Stimulated activated CD8-positive, alpha-beta memory T cell treated with anti-CD3 and anti-CD28 coated beads, Interleukin-12 subunit alpha, Interleukin-12 subunit beta, amount 100 ng/mL, for 4 hours (primary cell): ENCODE data around the gene CHADL.
"Not testable (repeated sequence)": the region's sequence is repeated elsewhere in the genome, so short reads cannot be mapped to it uniquely, and the experiment has no call there.

Experiments used
- DNase-seq: peaks from one replicate; pipeline ENCODE4 v3.0.0-alpha.2; 2020; ENCODE audit warnings: low read depth

The CHADL gene

DNA sequence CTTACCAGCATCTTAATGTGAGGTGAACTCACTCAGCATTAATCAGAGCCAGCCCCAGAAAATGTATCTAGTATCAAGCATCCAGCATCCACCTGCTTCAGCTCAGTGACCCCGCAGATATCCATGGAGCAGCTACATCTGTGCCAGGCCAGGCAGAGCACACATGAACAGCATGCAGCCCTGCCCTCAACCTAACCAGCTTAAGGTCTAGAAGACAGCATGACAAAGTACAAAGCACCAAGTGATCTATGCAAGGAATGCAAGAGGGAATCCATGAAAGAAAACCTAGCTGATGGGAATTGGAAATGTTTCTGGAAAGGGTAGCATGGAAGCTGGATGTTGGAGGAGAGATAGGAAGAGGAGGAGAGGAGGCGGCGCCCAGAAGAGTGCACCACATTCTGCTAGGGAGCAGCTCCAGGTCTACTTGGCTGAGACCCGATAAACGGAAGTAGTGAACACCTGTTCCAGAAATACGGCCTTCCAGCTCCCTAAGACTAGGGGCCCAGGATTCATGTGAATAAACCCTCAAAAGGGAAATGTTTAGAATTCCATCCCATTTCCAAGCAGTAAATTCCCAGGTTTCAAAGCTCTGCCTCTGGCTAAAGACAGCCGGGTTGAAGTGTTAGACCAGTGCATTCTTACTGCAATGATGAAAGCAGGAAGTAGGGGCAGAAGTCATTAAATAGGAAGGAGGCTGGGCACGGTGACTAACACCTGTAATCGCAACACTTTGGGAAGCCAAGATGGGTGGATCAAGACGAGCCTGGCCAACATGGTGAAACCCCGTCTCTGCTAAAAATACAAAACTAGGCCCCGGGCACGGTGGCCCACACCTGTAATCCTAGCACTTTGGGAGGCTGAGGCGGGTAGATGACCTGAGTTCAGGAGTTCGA, 59.1 kb downstream of the CHADL start:
- no peak for DNase-seq

DNA sequence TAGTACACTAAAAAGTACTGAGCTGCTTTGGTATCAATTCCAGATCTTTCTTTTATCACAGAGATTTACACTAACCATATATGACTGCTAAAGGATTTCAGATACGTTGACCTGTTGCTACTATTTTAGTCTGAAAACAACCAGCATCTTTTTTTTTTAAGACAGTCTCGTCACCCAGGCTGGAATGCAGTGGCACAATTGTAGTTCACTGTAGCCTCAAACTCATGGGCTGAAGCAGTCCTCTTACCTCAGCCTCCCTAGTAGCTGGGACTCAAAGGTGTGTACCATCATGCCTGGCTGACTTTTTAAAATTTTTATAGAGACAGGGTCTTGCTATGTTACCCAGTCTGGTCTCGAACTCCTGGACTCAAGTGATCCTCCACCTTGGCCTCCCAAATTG, 59.8 kb downstream of the CHADL start:
- no peak for DNase-seq

DNA sequence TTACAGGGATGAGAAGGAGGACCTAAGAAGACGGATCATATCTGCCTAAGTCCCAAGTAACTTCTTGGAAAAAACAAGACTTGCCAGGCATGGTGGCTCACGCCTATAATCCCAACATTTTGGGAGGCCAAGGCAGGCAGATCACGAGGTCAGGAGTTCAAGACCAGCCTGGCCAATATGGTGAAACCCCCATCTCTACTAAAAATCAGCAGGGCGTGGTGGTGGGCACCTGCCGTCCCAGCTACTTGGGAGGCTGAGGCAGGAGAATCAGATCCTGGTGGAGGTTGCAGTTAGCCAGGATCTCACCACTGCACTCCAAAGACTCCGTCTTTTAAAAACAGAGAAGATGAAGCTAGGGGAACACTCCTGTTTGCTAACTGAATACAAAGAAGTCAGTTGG, 60.4 kb downstream of the CHADL start:
- not testable (repeated sequence) for DNase-seq
